Cardiac muscle cell (in vitro differentiated cells and primary cell): ENCODE data around the gene NXPH1. TPM values are rescaled to one million over a fixed set of nuclear protein-coding genes. Genes with fewer than 3 reads are reported as not detected.

Experiments
- DNase-seq, 2 donors: peaks; one replicate each; pipeline versions ENCODE4 v3.0.0 to v3.0.0-alpha.2; 2010 to 2017; ENCODE audit warnings: low read depth in 1 of 2, low spot score in 1 of 2
- H3K27ac ChIP-seq: fragments of 200-600 bp; sonication (generic); 2 replicates; pipeline ENCODE4 v1.5.1; 2016
- H3K27me3 ChIP-seq: fragments of 200-600 bp; sonication (generic); 2 replicates; pipeline ENCODE4 v1.6.0; 2016; ENCODE audit warnings: control low read depth
- H3K36me3 ChIP-seq: fragments of 200-600 bp; sonication (generic); 2 replicates; pipeline ENCODE4 v1.5.1; 2016; ENCODE audit warnings: control low read depth
- H3K4me1 ChIP-seq: fragments of 200-600 bp; sonication (generic); 2 replicates; pipeline ENCODE4 v1.8.1; 2017; ENCODE audit warnings: low read depth, mild to moderate bottlenecking, mixed run types
- H3K4me3 ChIP-seq: fragments of 200-600 bp; sonication (generic); 2 replicates; pipeline ENCODE4 v1.5.1; 2016; ENCODE audit warnings: mild to moderate bottlenecking
- H3K9me3 ChIP-seq: fragments of 200-600 bp; sonication (generic); 2 replicates; pipeline ENCODE4 v1.5.1; 2017; ENCODE audit warnings: low read depth, mild to moderate bottlenecking, control low read depth
- polyA plus RNA-seq: library from polyadenylated mRNA; unstranded; fragments of >200 nt; fragmentation: Nextera tagmentation; extraction: Ambion mirVana; gene quantifications from 2 replicates; pipeline ENCODE4 v1.2.1, GENCODE V29; 2016
- total RNA-seq: library from RNA; depleted of rRNA; stranded (reverse); fragments of >200 nt; gene quantifications from 2 replicates; pipeline ENCODE4 v1.2.3, GENCODE V29; 2016
- TF ChIP-seq, protein P1 (sequence below): IDR thresholded peaks from 2 replicates; pipeline ENCODE4 v1.5.1; 2012; ENCODE audit warnings: low read depth, mild to moderate bottlenecking, low read length

Gene NXPH1
- total and polyA plus RNA-seq, 2 experiments from 2014 or later: 0.95 to 1.7 TPM

DNA sequence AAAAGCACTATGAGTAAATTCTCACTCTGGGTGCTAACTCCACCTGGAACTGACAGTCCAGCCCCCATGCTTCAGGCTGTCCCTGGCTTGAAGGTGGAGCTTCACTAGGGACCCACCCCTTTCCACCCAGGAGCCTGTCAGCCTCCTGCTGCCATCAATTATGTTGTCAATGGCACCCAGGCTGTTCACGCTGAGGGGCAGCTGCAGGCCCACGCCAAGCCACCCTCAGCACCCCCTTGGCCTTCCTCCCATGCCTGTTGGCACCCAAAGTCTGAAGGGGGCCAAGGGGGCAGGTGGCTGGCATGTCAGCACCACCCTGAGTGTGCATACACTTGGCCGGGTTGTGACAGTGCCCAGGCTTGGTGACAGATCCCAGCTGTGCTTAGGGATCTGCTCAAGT is 149.3 kb downstream of the NXPH1 start:
- H3K9me3 ChIP-seq: no peaks in the 10 kb centered on the region
- no peak for DNase-seq
- no peaks in the 10 kb centered on the region for H3K27me3 ChIP-seq
- TF ChIP-seq, protein P1, sequence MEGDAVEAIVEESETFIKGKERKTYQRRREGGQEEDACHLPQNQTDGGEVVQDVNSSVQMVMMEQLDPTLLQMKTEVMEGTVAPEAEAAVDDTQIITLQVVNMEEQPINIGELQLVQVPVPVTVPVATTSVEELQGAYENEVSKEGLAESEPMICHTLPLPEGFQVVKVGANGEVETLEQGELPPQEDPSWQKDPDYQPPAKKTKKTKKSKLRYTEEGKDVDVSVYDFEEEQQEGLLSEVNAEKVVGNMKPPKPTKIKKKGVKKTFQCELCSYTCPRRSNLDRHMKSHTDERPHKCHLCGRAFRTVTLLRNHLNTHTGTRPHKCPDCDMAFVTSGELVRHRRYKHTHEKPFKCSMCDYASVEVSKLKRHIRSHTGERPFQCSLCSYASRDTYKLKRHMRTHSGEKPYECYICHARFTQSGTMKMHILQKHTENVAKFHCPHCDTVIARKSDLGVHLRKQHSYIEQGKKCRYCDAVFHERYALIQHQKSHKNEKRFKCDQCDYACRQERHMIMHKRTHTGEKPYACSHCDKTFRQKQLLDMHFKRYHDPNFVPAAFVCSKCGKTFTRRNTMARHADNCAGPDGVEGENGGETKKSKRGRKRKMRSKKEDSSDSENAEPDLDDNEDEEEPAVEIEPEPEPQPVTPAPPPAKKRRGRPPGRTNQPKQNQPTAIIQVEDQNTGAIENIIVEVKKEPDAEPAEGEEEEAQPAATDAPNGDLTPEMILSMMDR: no peak
- no peaks in the 10 kb centered on the region for H3K4me1 ChIP-seq
- H3K36me3 ChIP-seq: no peaks in the 10 kb centered on the region
- no peak overlapping the region for H3K4me3 ChIP-seq
- H3K27ac ChIP-seq: no peak overlapping the region

- no peak overlapping the region for H3K4me3 ChIP-seq
- no peaks in the 10 kb centered on the region for H3K27me3 ChIP-seq
- H3K9me3 ChIP-seq: no peaks in the 10 kb centered on the region
- no peaks in the 10 kb centered on the region for H3K4me1 ChIP-seq
- no peak for DNase-seq
- H3K36me3 ChIP-seq: no peaks in the 10 kb centered on the region
- TF ChIP-seq, protein P1: no peak
- no peak overlapping the region for H3K27ac ChIP-seq
Observed at GRCh38 chr7:8585591-8585990, 152.2 kb downstream of the NXPH1 start.

DNA sequence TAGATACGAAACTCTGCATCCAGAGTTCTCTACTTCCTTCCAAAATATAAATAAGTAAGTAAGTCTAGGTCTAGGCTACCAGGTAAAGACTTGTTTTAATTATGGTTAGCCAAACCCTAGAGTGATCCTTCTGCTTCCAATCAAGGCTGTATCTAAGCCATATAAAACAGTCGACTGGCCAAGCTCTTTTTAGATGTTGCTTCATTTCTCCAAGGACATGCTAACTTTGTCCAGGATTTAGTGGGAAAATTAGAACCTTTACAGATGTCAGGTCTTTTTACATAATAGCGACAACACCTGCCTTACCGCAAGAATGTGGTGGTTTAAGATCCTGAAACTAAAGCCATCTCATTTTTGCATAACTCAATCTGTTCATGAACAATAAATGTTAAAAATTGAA is 156.8 kb downstream of the NXPH1 start:
- Histone ChIP-seq H3K4me3 (no peak overlapping the region), H3K27me3 (no peaks in the 10 kb centered on the region), H3K4me1 (no peaks in the 10 kb centered on the region), H3K27ac (no peak overlapping the region), H3K36me3 (no peaks in the 10 kb centered on the region), H3K9me3 (no peaks in the 10 kb centered on the region)
- DNase-seq: no peak
- TF ChIP-seq, protein P1: no peak

- no peaks in the 10 kb centered on the region for H3K36me3 ChIP-seq
- TF ChIP-seq, protein P1: no peak
- no peak overlapping the region for H3K4me3 ChIP-seq
- H3K27ac ChIP-seq: no peak overlapping the region
- DNase-seq: no peak
- no peaks in the 10 kb centered on the region for H3K4me1 ChIP-seq
- no peaks in the 10 kb centered on the region for H3K9me3 ChIP-seq
- H3K27me3 ChIP-seq: no peaks in the 10 kb centered on the region
Observed at GRCh38 chr7:8590791-8591190, 157.4 kb downstream of the NXPH1 start.

DNA sequence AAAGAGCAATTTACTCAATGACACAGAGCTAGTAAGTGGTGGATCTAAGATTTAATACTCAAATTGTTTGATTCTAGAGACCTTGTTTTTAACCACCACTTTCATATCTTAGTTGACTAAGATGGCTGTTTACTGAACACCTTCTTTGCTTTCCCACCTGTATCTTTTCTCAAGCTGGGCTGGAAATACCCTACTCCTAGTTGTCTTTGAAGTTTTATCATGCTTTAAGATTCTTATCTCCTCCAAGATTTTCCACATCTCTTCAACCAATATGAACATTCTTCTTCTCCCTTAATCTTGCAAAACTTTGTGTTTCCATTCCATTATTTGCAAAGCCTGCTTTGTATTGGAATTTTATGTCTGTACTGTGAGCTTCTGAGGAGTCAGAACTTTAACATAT is 157.9 kb downstream of the NXPH1 start:
- Histone ChIP-seq H3K4me1 (no peaks in the 10 kb centered on the region), H3K27ac (no peak overlapping the region), H3K4me3 (no peak overlapping the region), H3K27me3 (no peaks in the 10 kb centered on the region), H3K9me3 (no peaks in the 10 kb centered on the region), H3K36me3 (no peaks in the 10 kb centered on the region)
- TF ChIP-seq, protein P1: no peak
- no peak for DNase-seq

- H3K27ac ChIP-seq: no peak overlapping the region
- no peaks in the 10 kb centered on the region for H3K36me3 ChIP-seq
- H3K4me3 ChIP-seq: no peak overlapping the region
- no peaks in the 10 kb centered on the region for H3K27me3 ChIP-seq
- H3K4me1 ChIP-seq: no peaks in the 10 kb centered on the region
- TF ChIP-seq, protein P1: no peak
- DNase-seq: no peak
- H3K9me3 ChIP-seq: no peaks in the 10 kb centered on the region
Observed at GRCh38 chr7:8592167-8592566, 158.8 kb downstream of the NXPH1 start.
